Stomach (tissue), 9 donors: ENCODE results near the gene ARL4A. TPM values are rescaled to one million over a fixed set of nuclear protein-coding genes. Genes with fewer than 3 reads are reported as not detected.

Source experiments
- DNase-seq, 2 donors: peaks; one replicate each; pipeline versions ENCODE4 v3.0.0 to v3.0.0-alpha.2; 2013 to 2019
- H3K27ac ChIP-seq, 5 donors: fragments of 200-600 bp in 4 of 5; sonication (generic) in 4 of 5; one replicate each; pipeline ENCODE4 v1.5.1; 2013 to 2019; ENCODE audit warnings: mild to moderate bottlenecking in 1 of 5, moderate library complexity in 1 of 5
- H3K27me3 ChIP-seq, 3 donors: fragments of 200-600 bp; sonication (generic); one replicate each; pipeline ENCODE4 v1.5.1; 2017 to 2019; ENCODE audit warnings: mixed run types in 1 of 3
- H3K36me3 ChIP-seq, 4 donors: fragments of 200-600 bp; sonication (generic); 1 replicate in 3 of 4; 2 replicates in 1 of 4; pipeline ENCODE4 v1.5.1; 2016 to 2019
- H3K4me1 ChIP-seq, 4 donors: fragments of 200-600 bp; sonication (generic); one replicate each; pipeline ENCODE4 v1.5.1; 2016 to 2019
- H3K4me3 ChIP-seq, 4 donors: fragments of 200-600 bp; sonication (generic) in 3 of 4; one replicate each; pipeline ENCODE4 v1.5.1; 2016 to 2019; ENCODE audit warnings: mild to moderate bottlenecking in 1 of 4
- H3K9me3 ChIP-seq, 4 donors: fragments of 200-600 bp; sonication (generic); one replicate each; pipeline ENCODE4 v1.5.1; 2016 to 2019
- EP300 ChIP-seq: sonication (generic); formaldehyde crosslinking; IDR thresholded peaks from one replicate; pipeline ENCODE4 v1.6.1; 2017; ENCODE audit warnings: antibody characterized with exemption
- POLR2A ChIP-seq, 4 donors: fragments of 450-650 bp; IDR thresholded peaks; one replicate each; pipeline ENCODE4 v1.6.1; 2016; ENCODE audit warnings: antibody characterized with exemption in 4 of 4, control low read depth in 2 of 4, mild to moderate bottlenecking in 1 of 4, moderate library complexity in 1 of 4
- POLR2AphosphoS5 ChIP-seq, 3 donors: sonication (generic); formaldehyde crosslinking; IDR thresholded peaks; one replicate each; pipeline ENCODE4 v1.6.1; 2016; ENCODE audit warnings: antibody characterized with exemption in 3 of 3
- WGBS, 5 donors: extraction: QIAGEN DNeasy Blood & Tissue Kit in 3 of 5; methylation state at CpG; one replicate each; pipeline versions ENCODE4 v1.1.5 to v1.1.7; 2013 to 2018; 5-methylcytosine and 5-hydroxymethylcytosine counted together
- intact Hi-C: fragments of 100-400 bp; cut with DNase I; formaldehyde crosslinking; loops from one replicate; pipeline ENCODE4 v1.15.1; 2023; ENCODE audit warnings: low total_unique reads
- polyA plus RNA-seq, 3 donors: library from polyadenylated mRNA; stranded (reverse); fragments of 200-250 nt; gene quantifications; one replicate each; pipeline ENCODE4 v1.2.3, GENCODE V29; 2013
- total RNA-seq, 5 donors: library from RNA; depleted of rRNA; stranded (reverse); fragments of >200 nt; gene quantifications; one replicate each; pipeline versions ENCODE4 v1.1.0 to v1.2.3, GENCODE V29; 2014 to 2016
- TF ChIP-seq, protein P1 (sequence below), 7 experiments: fragments of 450-650 bp in 4 of 7; fragments of 200-600 bp in 3 of 7; sonication (generic) in 3 of 7; IDR thresholded peaks; one replicate each; pipeline ENCODE4 v1.5.1; 2016 to 2019; ENCODE audit warnings: antibody characterized with exemption in 7 of 7, control low read depth in 2 of 7, mild to moderate bottlenecking in 1 of 7
- donor health status: healthy with polysubstance abuse.
- donor health status: Bipolar disorder and iron deficiency.
- donor health status: healthy.

The ARL4A gene
- total and polyA plus RNA-seq, 8 donors: 1.2 to 55.4 (median 27.7) TPM

DNA sequence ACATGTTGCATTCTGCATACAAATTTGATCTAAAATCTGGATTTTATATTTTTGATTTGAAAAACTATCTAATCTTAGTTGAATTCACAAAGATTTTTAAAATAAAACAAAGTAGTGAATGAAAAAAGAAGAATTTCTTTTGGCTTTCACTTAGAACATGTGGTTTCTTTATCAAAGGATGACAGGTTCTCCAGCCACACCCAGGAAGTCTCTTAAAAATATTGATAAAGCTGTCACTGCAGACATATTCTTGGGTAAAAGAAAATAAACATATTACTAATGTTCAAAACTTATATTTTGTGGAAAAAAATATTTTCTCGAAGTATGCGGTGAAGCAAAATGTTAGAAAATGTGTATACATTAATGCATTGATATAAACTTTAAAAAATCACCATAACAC lies 44.3 kb downstream of the ARL4A start:
- H3K27me3 ChIP-seq: no peaks in the 10 kb centered on the region
- no peak for DNase-seq
- no peak overlapping the region for H3K4me3 ChIP-seq
- no peak overlapping the region for H3K27ac ChIP-seq
- no peaks in the 10 kb centered on the region for H3K36me3 ChIP-seq
- intact Hi-C loops: no loop called here
- no peaks in the 10 kb centered on the region for H3K9me3 ChIP-seq
- H3K4me1 ChIP-seq: peaks cover 6 to 28% (median 12%) of the 10 kb centered on the region in 4 donors
- 83 to 91% (median 85%) methylated on average over 2 of the region's 2 CpGs for WGBS, 5 donors
- no peak for TF ChIP-seq POLR2AphosphoS5 (IDR thresholded peaks at IDR 0.05)
- no peak for TF ChIP-seq EP300
- TF ChIP-seq, protein P1, sequence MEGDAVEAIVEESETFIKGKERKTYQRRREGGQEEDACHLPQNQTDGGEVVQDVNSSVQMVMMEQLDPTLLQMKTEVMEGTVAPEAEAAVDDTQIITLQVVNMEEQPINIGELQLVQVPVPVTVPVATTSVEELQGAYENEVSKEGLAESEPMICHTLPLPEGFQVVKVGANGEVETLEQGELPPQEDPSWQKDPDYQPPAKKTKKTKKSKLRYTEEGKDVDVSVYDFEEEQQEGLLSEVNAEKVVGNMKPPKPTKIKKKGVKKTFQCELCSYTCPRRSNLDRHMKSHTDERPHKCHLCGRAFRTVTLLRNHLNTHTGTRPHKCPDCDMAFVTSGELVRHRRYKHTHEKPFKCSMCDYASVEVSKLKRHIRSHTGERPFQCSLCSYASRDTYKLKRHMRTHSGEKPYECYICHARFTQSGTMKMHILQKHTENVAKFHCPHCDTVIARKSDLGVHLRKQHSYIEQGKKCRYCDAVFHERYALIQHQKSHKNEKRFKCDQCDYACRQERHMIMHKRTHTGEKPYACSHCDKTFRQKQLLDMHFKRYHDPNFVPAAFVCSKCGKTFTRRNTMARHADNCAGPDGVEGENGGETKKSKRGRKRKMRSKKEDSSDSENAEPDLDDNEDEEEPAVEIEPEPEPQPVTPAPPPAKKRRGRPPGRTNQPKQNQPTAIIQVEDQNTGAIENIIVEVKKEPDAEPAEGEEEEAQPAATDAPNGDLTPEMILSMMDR (IDR thresholded peaks at IDR 0.05): no peak
- no peak for TF ChIP-seq POLR2A (IDR thresholded peaks at IDR 0.05)

DNA sequence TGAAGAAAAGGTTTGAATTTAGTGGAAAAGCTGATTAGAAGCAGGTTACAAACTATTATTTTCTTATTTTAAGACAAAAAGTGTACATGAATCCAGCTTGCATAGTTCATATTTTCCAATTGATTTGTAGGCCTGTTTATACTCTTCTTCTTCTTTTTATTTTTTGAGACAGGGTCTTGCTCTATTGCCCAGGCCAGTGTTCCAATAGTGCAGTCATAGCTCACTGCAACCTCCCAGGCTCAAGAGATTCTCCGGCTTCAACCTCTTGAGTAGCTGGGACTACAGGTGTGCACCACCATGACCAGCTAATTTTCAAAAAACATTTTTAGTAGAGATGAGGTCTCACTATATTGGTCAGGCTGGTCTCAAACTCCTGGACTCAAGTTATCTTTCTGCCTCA lies 45.0 kb downstream of the ARL4A start:
- Histone ChIP-seq H3K27ac (no peak overlapping the region), H3K9me3 (no peaks in the 10 kb centered on the region), H3K4me1 (peaks cover 6 to 28% (median 12%) of the 10 kb centered on the region in 4 donors), H3K4me3 (no peak overlapping the region), H3K36me3 (no peaks in the 10 kb centered on the region), H3K27me3 (no peaks in the 10 kb centered on the region)
- WGBS, 5 donors: 83 to 100% (median 98%) methylated on average over 1 of the region's 1 CpG
- TF ChIP-seq POLR2AphosphoS5 (IDR thresholded peaks at IDR 0.05): no peak
- TF ChIP-seq EP300: no peak
- TF ChIP-seq, protein P1 (IDR thresholded peaks at IDR 0.05): no peak
- TF ChIP-seq POLR2A (IDR thresholded peaks at IDR 0.05): no peak
- DNase-seq: no peak
- intact Hi-C loops: no loop called here

DNA sequence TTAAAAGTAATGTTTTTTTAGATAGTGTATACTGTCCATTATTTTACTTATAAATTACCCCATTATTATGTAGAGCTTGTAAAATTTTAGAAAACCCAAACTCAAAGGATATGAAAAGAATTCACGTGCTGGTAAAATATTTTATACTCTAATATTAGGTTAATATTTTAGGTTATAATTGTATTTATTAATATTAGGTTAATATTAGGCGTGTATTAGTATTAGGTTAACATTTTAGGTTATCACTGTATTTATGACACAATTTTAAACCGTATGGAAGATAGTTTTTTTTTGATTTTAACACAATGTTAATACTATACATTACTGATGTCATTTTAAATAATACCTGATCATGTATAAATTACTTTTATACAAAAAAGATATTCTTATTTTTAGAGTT lies 48.5 kb downstream of the ARL4A start:
- no peaks in the 10 kb centered on the region for H3K27me3 ChIP-seq
- intact Hi-C loops: no loop called here
- peaks cover 0 to 9% (median 0%) of the 10 kb centered on the region in 4 donors for H3K4me1 ChIP-seq
- 53 to 91% (median 67%) methylated on average over 3 of the region's 3 CpGs for WGBS, 5 donors
- H3K27ac ChIP-seq: no peak overlapping the region
- no peak overlapping the region for H3K4me3 ChIP-seq
- no peaks in the 10 kb centered on the region for H3K36me3 ChIP-seq
- TF ChIP-seq EP300 (no peak), POLR2A (IDR thresholded peaks at IDR 0.05) (no peak), POLR2AphosphoS5 (IDR thresholded peaks at IDR 0.05) (no peak)
- TF ChIP-seq, protein P1 (IDR thresholded peaks at IDR 0.05): no peak
- no peaks in the 10 kb centered on the region for H3K9me3 ChIP-seq
- no peak for DNase-seq

DNA sequence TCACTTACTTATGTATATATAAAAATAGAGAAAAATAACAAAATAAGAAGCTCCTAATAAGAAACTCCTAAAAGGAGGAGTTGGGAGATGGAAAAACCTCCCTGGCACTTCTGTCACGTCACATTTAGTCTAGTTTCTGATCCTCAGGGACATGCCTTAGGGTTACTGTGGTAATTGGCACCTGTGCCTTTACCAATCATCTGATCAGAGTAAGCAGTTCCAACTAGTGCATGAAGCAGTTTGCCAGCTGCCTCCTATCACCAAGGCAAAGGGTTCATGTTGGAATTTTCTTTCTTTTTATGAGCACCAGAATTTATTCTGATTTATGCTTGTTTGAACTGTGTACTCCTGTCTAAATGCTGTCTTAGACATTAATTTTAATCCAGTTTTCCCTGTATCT lies 49.9 kb downstream of the ARL4A start:
- no peak overlapping the region for H3K4me3 ChIP-seq
- no peaks in the 10 kb centered on the region for H3K9me3 ChIP-seq
- no peaks in the 10 kb centered on the region for H3K4me1 ChIP-seq
- intact Hi-C loops: no loop called here
- no peak for DNase-seq
- H3K27ac ChIP-seq: no peak overlapping the region
- no peaks in the 10 kb centered on the region for H3K36me3 ChIP-seq
- H3K27me3 ChIP-seq: no peaks in the 10 kb centered on the region
- TF ChIP-seq, protein P1 (IDR thresholded peaks at IDR 0.05): no peak
- no peak for TF ChIP-seq EP300
- WGBS, 5 donors: 23 to 57% (median 38%) methylated on average over 1 of the region's 1 CpG
